Activated CD4-positive, alpha-beta T cell treated with anti-CD3 and anti-CD28 coated beads, Interleukin-2, amount 10 ng/mL, durations not matched to agents 7 days and 5 days (primary cell): ENCODE data around the gene SNTG2. TPM values are rescaled to one million over a fixed set of nuclear protein-coding genes. Genes with fewer than 3 reads are reported as not detected.

ENCODE experiments used
- CTCF ChIA-PET: fragments of 350-600 bp; sonication (Branson Sonifier 250); formaldehyde crosslinking; loops from one replicate; lab custom pipeline; 2021; ENCODE audit warnings: antibody characterized with exemption; lab: Charles Lee
- POLR2A ChIA-PET: fragments of 350-600 bp; sonication (Branson Sonifier 250); formaldehyde crosslinking; loops from one replicate; lab custom pipeline; 2021; ENCODE audit warnings: antibody characterized with exemption; lab: Charles Lee
- DNase-seq: peaks from one replicate; pipeline ENCODE4 v3.0.0-alpha.2; 2020
- H3K27ac Mint-ChIP-seq: one replicate; pipeline ENCODE4 v1.8.0; 2021; ENCODE audit warnings: mild to moderate bottlenecking, moderate library complexity, mixed read lengths
- H3K27me3 Mint-ChIP-seq: one replicate; pipeline ENCODE4 v1.8.0; 2021; ENCODE audit warnings: mixed read lengths
- H3K36me3 Mint-ChIP-seq: one replicate; pipeline ENCODE4 v1.8.0; 2021; ENCODE audit warnings: low read depth, mixed read lengths
- H3K4me1 Mint-ChIP-seq: one replicate; pipeline ENCODE4 v1.8.0; 2021; ENCODE audit warnings: mixed read lengths
- H3K4me3 Mint-ChIP-seq: one replicate; pipeline ENCODE4 v1.8.0; 2021; ENCODE audit warnings: mild to moderate bottlenecking, moderate library complexity, mixed read lengths
- H3K9me3 Mint-ChIP-seq: one replicate; pipeline ENCODE4 v1.8.0; 2021; ENCODE audit warnings: mixed read lengths
- total RNA-seq, 2 experiments: library from RNA; stranded (reverse); gene quantifications; one replicate each; pipeline ENCODE4 v1.2.3, GENCODE V29; 2021

The SNTG2 gene
- total RNA-seq, 2 experiments from 2014 or later, result not detected

- Mint-ChIP-seq H3K4me3 (no peak overlapping the region), H3K27ac (no peak overlapping the region), H3K9me3 (no peaks in the 10 kb centered on the region), H3K27me3 (peaks cover 8% of the 10 kb centered on the region), H3K4me1 (no peaks in the 10 kb centered on the region), H3K36me3 (no peaks in the 10 kb centered on the region)
- no peak for DNase-seq
- ChIA-PET POLR2A (no interaction called here), CTCF (no interaction called here)
These were observed 31.0 kb upstream of the SNTG2 start for GRCh38 chr2:919672-920071.

- peaks cover 9% of the 10 kb centered on the region for H3K27me3 Mint-ChIP-seq
- no peaks in the 10 kb centered on the region for H3K36me3 Mint-ChIP-seq
- H3K27ac Mint-ChIP-seq, result no peak overlapping the region
- DNase-seq, result no peak
- POLR2A ChIA-PET, result no interaction called here
- no peaks in the 10 kb centered on the region for H3K9me3 Mint-ChIP-seq
- H3K4me3 Mint-ChIP-seq, result no peak overlapping the region
- CTCF ChIA-PET, result no interaction called here
- H3K4me1 Mint-ChIP-seq, result no peaks in the 10 kb centered on the region
These were observed 30.1 kb upstream of the SNTG2 start for GRCh38 chr2:920573-920972.

GRCh38 chr2:920999-921398 is 29.6 kb upstream of the SNTG2 start:
- no peaks in the 10 kb centered on the region for H3K36me3 Mint-ChIP-seq
- peaks cover 9% of the 10 kb centered on the region for H3K27me3 Mint-ChIP-seq
- H3K27ac Mint-ChIP-seq, result no peak overlapping the region
- no peak for DNase-seq
- CTCF ChIA-PET, result no interaction called here
- H3K9me3 Mint-ChIP-seq, result no peaks in the 10 kb centered on the region
- H3K4me3 Mint-ChIP-seq, result no peak overlapping the region
- no peaks in the 10 kb centered on the region for H3K4me1 Mint-ChIP-seq
- POLR2A ChIA-PET, result no interaction called here

GRCh38 chr2:922185-922584 is 28.5 kb upstream of the SNTG2 start:
- POLR2A ChIA-PET, result no interaction called here
- H3K36me3 Mint-ChIP-seq, result no peaks in the 10 kb centered on the region
- H3K4me1 Mint-ChIP-seq, result no peaks in the 10 kb centered on the region
- H3K4me3 Mint-ChIP-seq, result no peak overlapping the region
- no peak for DNase-seq
- H3K27ac Mint-ChIP-seq, result no peak overlapping the region
- CTCF ChIA-PET, result no interaction called here
- peaks cover 9% of the 10 kb centered on the region for H3K27me3 Mint-ChIP-seq
- no peaks in the 10 kb centered on the region for H3K9me3 Mint-ChIP-seq

- Mint-ChIP-seq H3K9me3 (no peaks in the 10 kb centered on the region), H3K27me3 (peaks cover 7% of the 10 kb centered on the region), H3K27ac (no peak overlapping the region), H3K4me3 (no peak overlapping the region), H3K4me1 (no peaks in the 10 kb centered on the region), H3K36me3 (no peaks in the 10 kb centered on the region)
- no peak for DNase-seq
- ChIA-PET CTCF (no interaction called here), POLR2A (no interaction called here)
These were observed 26.6 kb upstream of the SNTG2 start for GRCh38 chr2:923832-924601.

GRCh38 chr2:924701-925100 is 25.9 kb upstream of the SNTG2 start:
- Mint-ChIP-seq H3K27ac (no peak overlapping the region), H3K27me3 (peaks cover 7% of the 10 kb centered on the region), H3K36me3 (no peaks in the 10 kb centered on the region), H3K9me3 (no peaks in the 10 kb centered on the region), H3K4me3 (no peak overlapping the region), H3K4me1 (no peaks in the 10 kb centered on the region)
- DNase-seq, result no peak
- POLR2A ChIA-PET, result no interaction called here
- CTCF ChIA-PET, result no interaction called here

- Mint-ChIP-seq H3K36me3 (no peaks in the 10 kb centered on the region), H3K27ac (no peak overlapping the region), H3K4me1 (no peaks in the 10 kb centered on the region), H3K4me3 (no peak overlapping the region), H3K27me3 (peaks cover 7% of the 10 kb centered on the region), H3K9me3 (no peaks in the 10 kb centered on the region)
- POLR2A ChIA-PET, result no interaction called here
- CTCF ChIA-PET, result no interaction called here
- no peak for DNase-seq
These were observed 25.3 kb upstream of the SNTG2 start for GRCh38 chr2:925309-925708.

- H3K4me3 Mint-ChIP-seq, result no peak overlapping the region
- no peak for DNase-seq
- H3K4me1 Mint-ChIP-seq, result no peaks in the 10 kb centered on the region
- POLR2A ChIA-PET, result no interaction called here
- CTCF ChIA-PET, result no interaction called here
- H3K27ac Mint-ChIP-seq, result no peak overlapping the region
- no peaks in the 10 kb centered on the region for H3K9me3 Mint-ChIP-seq
- H3K36me3 Mint-ChIP-seq, result no peaks in the 10 kb centered on the region
- H3K27me3 Mint-ChIP-seq, result peaks cover 7% of the 10 kb centered on the region
These were observed 24.9 kb upstream of the SNTG2 start for GRCh38 chr2:925711-926110.

- H3K9me3 Mint-ChIP-seq, result no peaks in the 10 kb centered on the region
- H3K4me1 Mint-ChIP-seq, result no peaks in the 10 kb centered on the region
- no peak overlapping the region for H3K27ac Mint-ChIP-seq
These were observed 24.3 kb upstream of the SNTG2 start for GRCh38 chr2:926259-926793.

GRCh38 chr2:926896-927295 is 23.8 kb upstream of the SNTG2 start:
- CTCF ChIA-PET, result no interaction called here
- H3K27me3 Mint-ChIP-seq, result peaks cover 7% of the 10 kb centered on the region
- DNase-seq, result no peak
- no peaks in the 10 kb centered on the region for H3K36me3 Mint-ChIP-seq
- H3K9me3 Mint-ChIP-seq, result no peaks in the 10 kb centered on the region
- no peak overlapping the region for H3K27ac Mint-ChIP-seq
- POLR2A ChIA-PET, result no interaction called here
- H3K4me1 Mint-ChIP-seq, result no peaks in the 10 kb centered on the region
- no peak overlapping the region for H3K4me3 Mint-ChIP-seq

More at GRCh38 chr2:926259-926793, 24.3 kb upstream of the SNTG2 start:
- Mint-ChIP-seq H3K27me3 (peaks cover 7% of the 10 kb centered on the region), H3K4me3 (no peak overlapping the region), H3K36me3 (no peaks in the 10 kb centered on the region)
- ChIA-PET CTCF (no interaction called here), POLR2A (no interaction called here)
- no peak for DNase-seq

GRCh38 chr2:929011-929735 is 21.5 kb upstream of the SNTG2 start:
- H3K9me3 Mint-ChIP-seq, result no peaks in the 10 kb centered on the region
- no peak for DNase-seq
- H3K4me1 Mint-ChIP-seq, result no peaks in the 10 kb centered on the region
- ChIA-PET CTCF (interaction anchor here (0.6 kb wide), 1 partner anchor 928 kb away, joined by 3 read pairs; no protein-coding TSS in a partner anchor), POLR2A (no interaction called here)
- H3K27me3 Mint-ChIP-seq, result peaks cover 6% of the 10 kb centered on the region
- no peaks in the 10 kb centered on the region for H3K36me3 Mint-ChIP-seq
- H3K4me3 Mint-ChIP-seq, result no peak overlapping the region
- H3K27ac Mint-ChIP-seq, result no peak overlapping the region

GRCh38 chr2:929925-930324 is 20.7 kb upstream of the SNTG2 start:
- Mint-ChIP-seq H3K27me3 (no peaks in the 10 kb centered on the region), H3K4me3 (no peak overlapping the region), H3K36me3 (no peaks in the 10 kb centered on the region), H3K27ac (no peak overlapping the region), H3K9me3 (no peaks in the 10 kb centered on the region), H3K4me1 (no peaks in the 10 kb centered on the region)
- POLR2A ChIA-PET, result no interaction called here
- no peak for DNase-seq
- CTCF ChIA-PET, result no interaction called here

GRCh38 chr2:930935-931334 is 19.7 kb upstream of the SNTG2 start:
- Mint-ChIP-seq H3K27me3 (no peaks in the 10 kb centered on the region), H3K4me3 (no peak overlapping the region), H3K4me1 (no peaks in the 10 kb centered on the region), H3K9me3 (no peaks in the 10 kb centered on the region), H3K27ac (no peak overlapping the region), H3K36me3 (no peaks in the 10 kb centered on the region)
- ChIA-PET POLR2A (interaction anchor here (0.6 kb wide), 1 partner anchor 53 kb away, joined by 5 read pairs; no protein-coding TSS in a partner anchor), CTCF (no interaction called here)
- DNase-seq, result no peak
